Spleen (tissue), 7 donors: Measurements from ENCODE around the gene EIF4E.

Experiments
- POLR2A ChIP-seq, 3 donors: fragments of 450-650 bp; IDR thresholded peaks; one replicate each; pipeline ENCODE4 v1.5.1; 2017; ENCODE audit warnings: antibody characterized with exemption in 3 of 3, mild to moderate bottlenecking in 1 of 3
- POLR2AphosphoS5 ChIP-seq, 3 donors: sonication (generic); formaldehyde crosslinking; IDR thresholded peaks; one replicate each; pipeline ENCODE4 v1.5.1; 2017; ENCODE audit warnings: antibody characterized with exemption in 3 of 3
- TF ChIP-seq, protein P1 (sequence below), 11 experiments: fragments of 200-600 bp in 7 of 11; fragments of 450-650 bp in 4 of 11; sonication (generic) in 4 of 11; IDR thresholded peaks in 8 of 11; conservative IDR thresholded peaks in 3 of 11; 1 replicate in 7 of 11; 2 replicates in 4 of 11; pipeline versions ENCODE4 v1.4.0 to v1.8.0; 2016 to 2021; ENCODE audit warnings: antibody characterized with exemption in 11 of 11, inconsistent platforms in 4 of 11, mild to moderate bottlenecking in 1 of 11
- donor health status: DM: no; HTN: no; CAD: no; lungs with moderate emphysema.
- donor health status: DM: no; HTN: no; CAD: no.
- donor health status: DM: no; HTN: no; CAD: no.

DNA sequence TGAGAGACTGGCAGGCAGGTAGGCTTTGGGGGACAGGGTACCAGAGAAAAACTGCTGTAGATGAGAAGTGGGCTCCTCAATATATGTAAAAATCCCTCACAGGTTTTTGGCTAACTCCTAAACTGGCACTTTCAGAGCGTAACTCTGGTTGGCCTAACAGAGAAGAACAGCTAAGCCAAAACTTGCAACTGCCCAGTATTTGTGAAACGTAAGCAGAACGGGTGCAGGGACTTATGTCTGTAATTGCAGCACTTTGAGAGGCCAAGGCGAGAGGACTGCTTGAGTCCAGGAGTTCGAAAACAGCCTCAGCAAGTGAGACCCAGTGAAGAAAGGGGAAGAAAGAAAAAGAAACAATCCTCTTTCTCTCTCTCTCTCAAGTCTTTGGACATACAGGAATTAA, 25.0 kb downstream of the EIF4E start:
- TF ChIP-seq, protein P1, sequence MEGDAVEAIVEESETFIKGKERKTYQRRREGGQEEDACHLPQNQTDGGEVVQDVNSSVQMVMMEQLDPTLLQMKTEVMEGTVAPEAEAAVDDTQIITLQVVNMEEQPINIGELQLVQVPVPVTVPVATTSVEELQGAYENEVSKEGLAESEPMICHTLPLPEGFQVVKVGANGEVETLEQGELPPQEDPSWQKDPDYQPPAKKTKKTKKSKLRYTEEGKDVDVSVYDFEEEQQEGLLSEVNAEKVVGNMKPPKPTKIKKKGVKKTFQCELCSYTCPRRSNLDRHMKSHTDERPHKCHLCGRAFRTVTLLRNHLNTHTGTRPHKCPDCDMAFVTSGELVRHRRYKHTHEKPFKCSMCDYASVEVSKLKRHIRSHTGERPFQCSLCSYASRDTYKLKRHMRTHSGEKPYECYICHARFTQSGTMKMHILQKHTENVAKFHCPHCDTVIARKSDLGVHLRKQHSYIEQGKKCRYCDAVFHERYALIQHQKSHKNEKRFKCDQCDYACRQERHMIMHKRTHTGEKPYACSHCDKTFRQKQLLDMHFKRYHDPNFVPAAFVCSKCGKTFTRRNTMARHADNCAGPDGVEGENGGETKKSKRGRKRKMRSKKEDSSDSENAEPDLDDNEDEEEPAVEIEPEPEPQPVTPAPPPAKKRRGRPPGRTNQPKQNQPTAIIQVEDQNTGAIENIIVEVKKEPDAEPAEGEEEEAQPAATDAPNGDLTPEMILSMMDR (IDR thresholded peaks at IDR 0.05 in 8 of 11, conservative IDR thresholded peaks at IDR 0.05 in 3 of 11): no peak
- TF ChIP-seq POLR2AphosphoS5 (IDR thresholded peaks at IDR 0.05) (no peak), POLR2A (IDR thresholded peaks at IDR 0.05) (no peak)
